HK-2 (cell line): Measurements from ENCODE around the gene CTSL.

Source experiments
- DNase-seq: peaks from one replicate; pipeline ENCODE4 v3.0.0-alpha.2; 2018; ENCODE audit not compliant: unreplicated experiment

The CTSL gene

GRCh38 chr9:87725900-87726709 lies at the start of gene CTSL:
Gene CTSL, plus strand, starts transcription at chr9:87726119. Its CDS starts 1,485 bp downstream, at chr9:87727604.
- DNase-seq, result peak; percentile 81

- DNase-seq, result no peak
Measured at GRCh38 chr9:87676976-87677775, 48.7 kb upstream of the CTSL start.

DNA sequence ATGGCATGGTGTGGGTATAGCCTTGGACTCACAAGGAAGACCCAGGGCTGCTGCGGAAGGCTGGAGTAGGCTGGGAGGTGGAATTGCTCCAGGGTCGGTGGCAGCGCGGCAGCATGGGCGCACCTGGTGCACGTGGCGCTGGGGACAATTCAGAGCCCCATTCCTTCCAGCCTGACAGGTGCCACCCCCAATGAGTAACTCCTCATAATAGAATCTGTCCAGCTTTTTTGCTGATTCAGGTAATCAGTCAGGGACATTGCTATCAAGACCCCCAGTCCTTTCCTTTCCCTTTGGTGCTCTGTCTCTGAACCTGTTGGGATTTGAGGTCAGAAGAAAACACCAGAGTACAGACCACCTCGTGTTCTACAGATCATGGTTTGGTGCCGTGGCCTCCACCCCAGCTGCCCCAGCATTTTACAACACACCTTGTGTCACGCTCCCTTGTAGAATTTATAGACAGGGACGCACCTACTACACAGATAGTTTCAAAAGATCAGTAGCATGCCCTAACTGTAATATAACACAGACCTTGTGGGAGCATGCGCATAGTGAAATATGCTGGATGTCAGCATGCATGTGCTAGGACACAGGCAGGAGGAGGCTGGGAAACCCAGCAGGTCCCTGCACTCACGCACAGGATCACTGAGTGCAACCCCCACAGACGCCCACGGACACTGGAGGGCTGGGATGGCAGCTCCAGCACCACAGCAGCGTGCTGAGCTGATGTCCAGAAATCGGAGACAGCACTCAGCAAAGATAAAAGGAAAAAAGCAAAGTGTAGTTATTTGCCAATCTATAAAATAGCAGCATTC lies 47.9 kb upstream of the CTSL start:
- DNase-seq, result no peak

GRCh38 chr9:87678650-87679355 lies 47.1 kb upstream of the CTSL start:
- peak; percentile 49 for DNase-seq

- no peak for DNase-seq
Measured at GRCh38 chr9:87681271-87682061, 44.5 kb upstream of the CTSL start.

DNA sequence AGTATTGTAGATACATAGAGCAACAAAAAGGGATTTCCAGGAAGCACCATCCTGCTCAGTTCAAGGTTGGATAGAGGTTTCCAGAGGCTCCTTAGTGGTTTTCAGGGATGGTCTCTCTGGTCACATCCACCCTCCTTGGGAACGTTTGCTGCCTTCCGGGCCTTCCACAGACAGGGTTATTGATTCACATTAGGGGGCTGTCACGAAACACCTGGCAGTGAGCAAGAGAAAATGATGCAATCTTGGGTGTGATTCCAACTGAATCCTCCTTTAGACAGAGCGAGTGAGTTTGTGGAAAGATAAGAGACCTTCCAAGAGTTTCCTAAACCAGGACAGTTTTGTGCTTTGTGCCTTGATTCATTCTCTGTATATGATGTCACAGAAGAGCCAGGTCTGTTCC lies 43.8 kb upstream of the CTSL start:
- no peak for DNase-seq

GRCh38 chr9:87682618-87683017 lies 43.3 kb upstream of the CTSL start:
- DNase-seq, result no peak

DNA sequence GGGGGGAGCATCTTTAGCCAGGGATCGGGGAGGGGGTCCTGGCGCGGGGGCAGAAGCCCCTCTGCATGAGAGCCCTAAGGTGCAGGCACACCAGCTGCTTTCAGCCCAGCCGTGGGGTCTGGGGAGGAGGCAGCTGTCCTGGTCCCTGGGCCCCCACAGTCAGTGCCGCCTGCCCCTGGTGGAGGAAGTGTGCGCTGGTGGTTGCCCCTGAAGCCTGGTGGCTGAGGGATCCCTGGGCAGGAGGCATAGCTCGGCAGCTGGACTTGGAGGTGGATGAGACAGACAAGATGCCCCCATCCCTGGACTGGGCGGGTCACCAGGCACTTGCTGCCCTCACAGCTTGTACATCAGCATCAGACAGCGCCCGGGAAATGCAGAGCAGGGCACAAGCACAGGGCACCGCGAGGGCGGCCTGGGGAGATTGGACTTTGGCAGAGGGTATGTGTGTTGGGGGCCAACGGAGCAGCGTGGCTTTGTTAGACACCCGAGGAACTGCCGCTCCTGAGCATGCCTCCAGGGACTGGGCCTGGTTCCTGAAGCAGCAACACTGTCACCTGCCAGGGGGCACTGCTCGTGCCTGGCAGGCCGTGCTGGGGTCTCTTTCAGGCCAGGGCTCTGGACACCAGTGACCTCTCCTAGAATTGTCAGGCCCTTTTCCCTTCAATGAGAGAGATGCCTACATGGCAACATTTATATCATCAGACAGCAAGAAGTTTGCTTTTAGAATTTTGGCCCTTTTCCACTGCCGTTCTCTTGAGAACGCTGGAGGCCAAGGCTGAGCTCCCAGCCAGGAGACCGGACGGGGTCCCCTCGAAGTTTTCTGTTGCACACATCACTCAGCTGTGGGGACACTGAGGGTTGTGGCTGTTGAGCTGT lies 41.9 kb upstream of the CTSL start:
- no peak for DNase-seq

GRCh38 chr9:87684627-87685219 lies 41.2 kb upstream of the CTSL start:
- DNase-seq, result peak; percentile 38

DNA sequence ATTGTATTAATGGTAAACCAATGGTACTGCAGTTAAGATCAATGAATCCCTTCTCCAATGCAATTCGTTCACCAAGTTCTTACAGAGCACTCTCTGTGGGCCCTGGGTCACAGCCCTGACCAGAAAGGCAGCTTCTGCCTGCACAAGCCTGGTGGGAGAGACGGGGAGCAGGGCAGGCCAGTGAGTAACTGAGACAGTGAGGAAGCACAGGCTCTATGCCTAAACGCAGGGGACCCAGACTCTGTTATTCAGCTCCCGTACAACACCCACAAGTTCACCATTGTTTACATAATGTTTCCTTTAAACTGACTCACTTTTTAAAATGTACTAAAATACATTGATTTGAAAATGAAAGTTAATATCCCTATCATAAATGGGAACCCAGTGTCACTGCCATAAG lies 40.5 kb upstream of the CTSL start:
- no peak for DNase-seq

GRCh38 chr9:87685871-87686519 lies 39.9 kb upstream of the CTSL start:
- no peak for DNase-seq

DNA sequence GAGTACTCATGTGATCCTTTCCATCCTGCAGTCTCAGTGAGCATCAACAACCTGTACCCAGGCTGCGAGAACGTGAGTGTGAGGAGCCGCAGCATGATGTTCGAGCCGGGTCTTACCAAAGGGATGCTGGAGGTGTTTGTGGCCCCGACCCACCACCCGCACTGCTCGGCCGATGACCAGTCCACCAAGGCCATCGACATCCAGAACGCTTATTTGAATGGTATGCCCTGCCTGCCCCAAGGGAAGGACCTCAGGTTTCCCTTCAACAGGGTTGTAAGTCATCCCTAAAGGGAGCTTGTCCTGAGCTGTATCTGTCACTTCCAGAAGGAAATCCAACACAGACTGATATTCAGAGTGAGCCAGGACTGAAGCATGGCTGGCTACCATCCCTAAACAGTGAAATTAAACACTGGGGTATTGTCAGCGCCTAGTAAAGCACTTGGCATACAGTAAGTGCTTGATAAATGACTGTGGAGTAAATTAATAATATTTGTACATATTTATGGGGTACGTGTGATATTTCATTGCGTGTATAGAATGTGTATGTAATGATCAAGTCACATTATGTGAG lies 39.3 kb upstream of the CTSL start:
- no peak for DNase-seq

DNA sequence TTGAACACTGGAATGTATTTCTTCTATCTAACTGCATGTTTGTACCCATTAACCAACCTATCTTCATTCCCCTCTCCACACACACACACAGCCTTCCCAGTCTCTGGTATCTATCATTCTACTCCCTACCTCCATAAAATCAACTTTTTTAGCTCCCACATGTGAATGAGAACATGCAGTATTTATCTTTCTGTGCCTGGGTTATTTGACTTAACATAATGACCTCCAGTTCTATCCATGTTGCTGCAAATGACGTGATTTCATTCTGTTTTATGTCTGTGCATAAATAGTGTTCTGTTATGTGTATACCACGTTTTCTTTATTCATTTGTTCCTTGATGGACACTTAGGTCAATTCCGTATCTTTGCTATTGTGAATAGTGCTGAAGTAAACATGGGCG lies 38.7 kb upstream of the CTSL start:
- DNase-seq, result no peak

GRCh38 chr9:87694236-87694755 lies 31.6 kb upstream of the CTSL start:
- no peak for DNase-seq

DNA sequence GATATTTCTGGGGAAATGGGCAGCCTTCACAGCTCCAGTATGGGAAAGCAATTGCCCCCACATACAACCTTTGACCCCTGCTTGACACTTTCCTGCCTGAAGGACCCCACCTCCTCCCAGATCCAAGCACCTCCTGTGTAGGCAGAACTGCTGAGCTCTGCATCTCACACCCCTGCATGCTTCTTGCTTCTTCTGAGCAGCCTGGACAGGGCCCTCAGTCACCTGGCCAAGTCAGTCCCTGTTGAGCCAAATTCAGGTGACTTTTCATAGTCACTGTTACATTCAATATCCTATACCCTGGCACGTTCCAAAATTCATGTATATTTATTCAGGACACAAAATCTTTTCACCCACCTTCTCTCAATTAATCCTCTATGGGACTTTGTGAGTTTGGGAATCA lies 30.4 kb upstream of the CTSL start:
- no peak for DNase-seq

GRCh38 chr9:87696641-87697040 lies 29.3 kb upstream of the CTSL start:
- no peak for DNase-seq

- DNase-seq, result no peak
Measured at GRCh38 chr9:87698069-87698809, 27.7 kb upstream of the CTSL start.

- no peak for DNase-seq
Measured at GRCh38 chr9:87699835-87700234, 26.1 kb upstream of the CTSL start.
